HFFc6 (cell line): ENCODE measurements around the gene LYZL1. TPM values are rescaled to one million over a fixed set of nuclear protein-coding genes. Genes with fewer than 3 reads are reported as not detected.

Source experiments
- DNase-seq: peaks from one replicate; pipeline ENCODE4 v3.0.0-alpha.2; 2018
- H3K27ac Mint-ChIP-seq: 2 replicates; pipeline ENCODE4 v1.8.0; 2020; ENCODE audit warnings: mild to moderate bottlenecking, mixed read lengths
- H3K27me3 Mint-ChIP-seq: 2 replicates; pipeline ENCODE4 v1.8.0; 2021; ENCODE audit warnings: mild to moderate bottlenecking, moderate library complexity, mixed read lengths; ENCODE audit not compliant: insufficient read depth
- H3K36me3 Mint-ChIP-seq: 2 replicates; pipeline ENCODE4 v1.8.0; 2021; ENCODE audit warnings: low read depth, mixed read lengths
- H3K4me1 Mint-ChIP-seq: 2 replicates; pipeline ENCODE4 v1.8.0; 2020; ENCODE audit warnings: low read depth, mixed read lengths
- H3K4me3 Mint-ChIP-seq: 2 replicates; pipeline ENCODE4 v1.8.0; 2020; ENCODE audit warnings: mild to moderate bottlenecking, moderate library complexity, mixed read lengths
- H3K9me3 Mint-ChIP-seq: 2 replicates; pipeline ENCODE4 v1.8.0; 2020; ENCODE audit warnings: mild to moderate bottlenecking, mixed read lengths
- CTCF ChIP-seq: fragments of 200-600 bp; sonication (generic); IDR thresholded peaks from 2 replicates; pipeline ENCODE4 v1.5.0; 2021; ENCODE audit warnings: antibody characterized with exemption, mild to moderate bottlenecking
- total RNA-seq, 6 experiments: library from RNA; stranded (reverse); fragmentation: NEBNext Ultra II Directional; extraction: Animal tissue kit (Norgen Biotek cat#: 25700); gene quantifications; 2 replicates in 1 of 6; 3 replicates in 5 of 6; pipeline ENCODE4 v1.2.3, GENCODE V29; 2021

LYZL1 gene
- total RNA-seq, 6 experiments from 2014 or later = not detected

DNA sequence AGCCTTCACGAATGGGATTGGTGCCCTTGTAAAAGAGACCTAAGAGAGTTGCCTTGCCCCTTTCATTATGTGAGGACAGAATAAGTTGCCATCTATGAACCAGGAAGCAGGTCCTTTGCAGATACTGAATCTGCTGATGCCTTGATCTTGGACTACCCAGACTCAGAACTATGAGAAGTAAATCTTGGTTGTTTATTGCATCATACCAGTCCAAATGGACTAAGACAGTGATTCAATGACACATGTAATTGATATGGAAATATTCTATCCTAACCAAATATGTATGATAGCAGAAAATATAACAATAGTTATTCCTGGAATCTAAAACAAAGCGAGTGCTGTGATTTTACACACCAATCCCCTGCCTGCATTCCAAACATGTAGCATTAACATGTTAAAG, 17.0 kb upstream of the LYZL1 start:
- Mint-ChIP-seq H3K27ac (no peak overlapping the region), H3K36me3 (peaks cover 3% of the 10 kb centered on the region; the same call in 1 of the 2 replicates), H3K9me3 (no peaks in the 10 kb centered on the region), H3K4me1 (no peaks in the 10 kb centered on the region), H3K27me3 (peaks cover 18% of the 10 kb centered on the region), H3K4me3 (no peak overlapping the region)
- no peak for TF ChIP-seq CTCF
- DNase-seq = no peak

GRCh38 chr10:29273478-29273877, 15.4 kb upstream of the LYZL1 start:
- TF ChIP-seq CTCF = no peak
- H3K36me3 Mint-ChIP-seq = peaks cover 3% of the 10 kb centered on the region; the same call in 1 of the 2 replicates
- no peak overlapping the region for H3K27ac Mint-ChIP-seq
- H3K9me3 Mint-ChIP-seq = no peaks in the 10 kb centered on the region
- peaks cover 14% of the 10 kb centered on the region for H3K27me3 Mint-ChIP-seq
- no peak overlapping the region for H3K4me3 Mint-ChIP-seq
- DNase-seq = no peak
- no peaks in the 10 kb centered on the region for H3K4me1 Mint-ChIP-seq

DNA sequence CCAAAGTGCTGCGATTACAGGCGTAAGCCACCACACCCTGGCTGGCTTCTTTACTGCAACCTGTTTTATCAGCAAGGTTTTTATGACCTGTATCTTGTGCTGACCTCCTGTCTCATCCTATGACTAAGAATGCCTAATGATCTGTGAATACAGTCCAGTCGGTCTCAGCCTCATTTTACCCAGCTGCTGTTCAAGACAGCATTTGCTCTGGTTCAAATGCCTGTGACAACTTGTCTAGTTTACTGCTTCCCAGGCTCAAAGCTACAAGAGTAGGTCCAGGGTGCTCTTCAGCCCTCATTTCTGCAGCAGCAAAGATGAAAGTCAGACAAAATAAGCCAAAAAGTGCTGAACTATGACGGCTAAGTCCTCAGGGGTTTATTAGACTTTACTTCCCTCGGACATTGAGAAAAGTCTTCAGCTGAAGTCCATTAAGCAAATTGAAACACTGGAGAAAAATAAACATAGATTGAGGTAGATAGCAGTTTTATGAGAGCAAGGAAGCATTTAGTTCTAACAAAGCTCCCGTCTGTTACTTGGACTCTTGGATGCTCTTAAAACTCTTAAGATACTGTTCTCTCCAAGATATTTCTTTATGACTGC, 12.5 kb upstream of the LYZL1 start:
- Mint-ChIP-seq H3K36me3 (no peaks in the 10 kb centered on the region), H3K27me3 (peaks cover 18% of the 10 kb centered on the region), H3K9me3 (no peaks in the 10 kb centered on the region), H3K27ac (no peak overlapping the region), H3K4me1 (no peaks in the 10 kb centered on the region), H3K4me3 (no peak overlapping the region)
- DNase-seq = no peak
- TF ChIP-seq CTCF = no peak

GRCh38 chr10:29277296-29277695, 11.6 kb upstream of the LYZL1 start:
- H3K27me3 Mint-ChIP-seq = peaks cover 17% of the 10 kb centered on the region
- no peaks in the 10 kb centered on the region for H3K4me1 Mint-ChIP-seq
- no peaks in the 10 kb centered on the region for H3K9me3 Mint-ChIP-seq
- no peak overlapping the region for H3K27ac Mint-ChIP-seq
- no peak for DNase-seq
- TF ChIP-seq CTCF = no peak
- H3K4me3 Mint-ChIP-seq = no peak overlapping the region
- no peaks in the 10 kb centered on the region for H3K36me3 Mint-ChIP-seq

DNA sequence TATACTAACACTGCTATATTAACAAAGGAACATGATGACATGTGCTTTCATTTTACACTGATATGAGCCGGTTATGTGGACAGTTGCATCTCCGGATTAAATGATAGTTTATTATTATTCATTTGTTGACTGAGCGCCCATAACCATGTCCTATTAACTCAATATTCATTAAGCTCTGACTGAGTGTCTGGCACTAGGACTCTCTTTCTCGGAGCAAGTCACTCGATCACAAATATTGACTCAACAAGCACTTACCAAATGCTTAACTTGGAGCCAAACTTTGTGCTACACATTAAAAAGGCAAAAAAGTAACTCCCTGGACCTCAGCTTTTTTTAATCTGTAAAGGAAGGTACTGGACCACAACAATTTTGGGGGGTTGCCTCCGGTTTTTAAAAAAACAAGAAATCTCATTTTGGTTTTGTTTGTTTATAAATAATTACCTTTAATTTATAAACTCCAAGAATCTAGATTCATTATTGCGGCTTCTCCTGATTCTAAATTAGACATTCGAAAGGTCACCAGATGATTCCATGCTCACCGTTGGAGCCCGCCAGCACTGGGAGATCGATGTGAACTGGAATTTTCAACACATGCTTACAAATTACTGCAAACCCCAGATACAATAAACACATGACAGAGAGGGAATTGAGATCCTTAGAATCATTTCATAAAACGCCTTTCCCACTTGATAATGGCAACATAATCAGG, 8.9 kb upstream of the LYZL1 start:
- Mint-ChIP-seq H3K27ac (no peak overlapping the region), H3K4me1 (no peaks in the 10 kb centered on the region), H3K36me3 (no peaks in the 10 kb centered on the region), H3K4me3 (no peak overlapping the region), H3K27me3 (peaks cover 19% of the 10 kb centered on the region; the same call in 1 of the 2 replicates), H3K9me3 (no peaks in the 10 kb centered on the region)
- no peak for TF ChIP-seq CTCF
- DNase-seq = no peak
